HG03060 (cell line): ENCODE results near the gene PAK1.
"Not testable (repeated sequence)": the region's sequence is repeated elsewhere in the genome, so short reads cannot be mapped to it uniquely, and the experiment has no call there.

Experiments
- ATAC-seq: cut with Tn5 transposase; IDR thresholded peaks from one replicate; pipeline ENCODE4 v1.9.1; 2021; ENCODE audit warnings: low read depth, moderate number of reproducible peaks; ENCODE audit not compliant: unreplicated experiment

Gene PAK1

GRCh38 chr11:77318600-77318999 is 155.3 kb downstream of the PAK1 start:
- ATAC-seq: no peak

GRCh38 chr11:77316733-77317342 is 157.1 kb downstream of the PAK1 start:
- no peak for ATAC-seq

DNA sequence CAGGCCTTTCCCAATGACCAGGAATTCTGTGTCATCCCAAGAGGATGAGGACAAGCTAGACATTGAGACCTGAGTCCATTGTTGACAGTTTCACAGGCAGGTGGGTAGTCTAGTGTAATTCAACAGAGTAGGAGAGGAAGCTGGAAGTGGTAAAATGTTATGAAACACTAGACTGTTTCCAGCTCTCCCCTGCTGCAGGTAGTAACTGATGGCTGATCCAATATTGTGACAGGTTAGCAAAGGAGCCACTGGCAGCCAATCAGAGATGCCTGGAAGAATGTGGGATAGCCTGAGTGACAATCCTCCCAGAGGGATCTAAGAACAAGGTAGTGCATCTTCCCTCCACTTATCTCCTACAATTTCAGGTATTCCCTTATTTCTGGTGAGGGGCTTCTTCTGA is 161.8 kb downstream of the PAK1 start:
- ATAC-seq: no peak

GRCh38 chr11:77311701-77312100 is 162.2 kb downstream of the PAK1 start:
- no peak for ATAC-seq

- no peak for ATAC-seq
These were observed 163.2 kb downstream of the PAK1 start for GRCh38 chr11:77310721-77311120.

GRCh38 chr11:77309401-77310085 is 164.4 kb downstream of the PAK1 start:
- ATAC-seq: no peak

DNA sequence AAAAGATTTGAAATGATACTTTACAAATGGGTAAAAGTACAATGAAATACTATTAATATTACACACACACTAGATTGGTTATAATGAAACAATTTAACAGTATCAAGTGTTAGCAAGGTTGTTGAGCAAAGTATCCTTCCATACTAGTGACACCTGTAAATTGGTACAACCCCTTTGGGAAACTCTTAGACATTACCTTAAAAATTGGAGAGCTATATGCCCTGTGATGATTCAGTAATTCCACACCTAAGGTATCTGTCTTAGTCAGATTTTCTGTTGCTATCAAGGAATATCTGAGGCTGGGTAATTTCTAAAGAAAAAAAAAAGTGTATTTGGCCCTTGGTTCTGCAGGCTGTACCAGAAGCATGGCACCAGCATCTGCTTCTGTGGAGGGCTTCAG is 165.1 kb downstream of the PAK1 start:
- ATAC-seq: no peak

DNA sequence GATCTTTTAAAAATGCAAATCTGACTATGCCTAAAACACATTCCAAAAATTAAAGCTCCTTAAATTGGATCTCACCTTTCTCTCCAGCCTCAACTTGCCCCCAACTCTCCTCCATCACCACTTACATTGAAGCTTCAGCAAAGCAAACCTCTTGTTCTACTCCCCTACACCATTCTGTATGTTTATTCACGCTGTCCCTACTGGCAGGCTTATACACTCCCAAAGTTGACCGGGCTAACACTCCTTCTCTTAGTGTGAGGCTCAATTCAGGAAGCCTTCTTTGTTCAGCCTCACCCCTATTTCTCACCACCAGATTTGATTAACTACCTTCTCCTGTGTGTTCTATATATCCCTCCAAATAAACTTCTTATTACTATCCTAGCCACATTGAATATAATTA is 170.6 kb downstream of the PAK1 start:
- ATAC-seq: no peak

DNA sequence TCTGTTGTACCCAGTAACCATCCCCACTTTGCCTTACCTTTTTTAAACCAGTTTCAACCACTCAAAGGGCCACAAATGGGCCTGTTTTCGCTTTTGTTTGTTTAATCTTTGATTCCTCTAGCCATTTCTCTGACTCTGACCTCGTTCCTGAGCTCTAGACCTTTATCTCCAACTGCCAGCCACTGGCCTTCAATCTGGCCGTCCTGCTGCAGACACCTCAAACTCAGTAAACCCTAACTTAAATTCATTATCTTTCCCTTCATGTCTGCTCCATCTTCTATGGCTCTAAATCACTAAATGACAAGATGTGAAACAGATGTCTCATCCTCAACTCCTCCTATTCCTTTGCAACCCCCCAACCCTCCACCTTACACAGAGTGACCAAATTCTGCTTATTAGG is 171.1 kb downstream of the PAK1 start:
- no peak for ATAC-seq

DNA sequence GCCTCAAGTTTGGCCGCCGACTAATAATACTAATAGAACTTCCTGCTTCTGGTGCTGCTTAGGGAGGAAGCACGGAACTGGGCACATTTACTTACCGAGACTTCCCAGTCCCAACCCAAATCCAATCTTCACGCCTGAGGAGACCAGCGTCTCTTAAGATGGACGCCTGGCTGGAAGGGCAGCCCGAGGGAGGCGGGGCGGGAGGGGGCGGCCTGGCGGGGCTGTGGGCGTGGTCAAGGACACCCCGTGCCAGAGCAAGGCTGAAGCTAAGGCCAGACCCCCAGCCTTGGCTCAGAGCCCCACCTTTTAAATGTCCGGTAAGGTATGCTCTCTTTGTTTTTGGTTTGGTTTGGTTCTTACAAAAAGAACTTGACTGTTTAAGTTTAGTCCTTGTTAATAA is 172.4 kb downstream of the PAK1 start, which contains the start of gene GDPD4:
Gene GDPD4, minus strand, starts transcription at position 177 of the 400 bp plus-strand sequence. CDS start 16,549 bp downstream, outside the sequence.
- no peak for ATAC-seq

- ATAC-seq: no peak
These were observed 173.2 kb downstream of the PAK1 start for GRCh38 chr11:77300695-77301094.

GRCh38 chr11:77300028-77300427 is 173.9 kb downstream of the PAK1 start:
- ATAC-seq: not testable (repeated sequence)

DNA sequence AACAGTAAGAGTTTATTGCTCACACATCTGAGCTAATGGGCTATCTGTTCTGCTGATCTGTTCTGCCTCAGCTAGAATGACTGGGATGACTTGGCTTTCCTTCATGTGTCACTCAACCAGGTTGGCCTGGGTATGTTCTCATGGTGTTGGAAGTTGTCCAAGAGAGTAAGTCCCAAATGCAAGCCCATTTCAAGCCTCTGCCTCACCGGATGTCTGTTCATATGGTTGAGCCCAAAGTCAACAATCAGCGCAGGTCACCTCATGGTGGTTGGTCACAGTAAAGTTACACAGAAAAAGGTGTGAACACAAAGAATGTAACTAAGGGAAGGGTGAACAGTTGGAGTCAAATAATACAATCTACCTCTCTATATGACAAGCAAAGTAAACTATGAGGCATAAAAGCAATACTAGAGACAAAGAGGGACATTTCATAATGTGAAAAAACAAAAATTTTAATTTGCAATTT is 174.3 kb downstream of the PAK1 start:
- ATAC-seq: no peak

DNA sequence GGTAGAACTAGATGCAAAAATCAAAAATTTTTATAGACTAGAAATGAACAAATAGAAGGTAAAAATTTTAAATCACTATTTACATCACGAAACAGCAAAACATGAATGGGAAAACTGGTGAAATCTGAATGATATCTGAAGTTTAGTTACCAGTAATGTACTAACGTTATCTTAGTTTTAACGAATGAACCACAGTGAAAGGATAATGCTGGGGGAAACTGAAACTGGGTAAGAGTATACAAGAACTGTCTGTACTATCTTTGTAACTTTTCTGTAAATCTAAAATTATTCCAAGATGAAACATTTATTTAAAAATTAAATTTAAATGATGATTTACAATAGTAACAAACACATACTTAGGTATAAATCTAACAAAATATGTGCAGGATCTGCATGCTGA is 179.9 kb downstream of the PAK1 start:
- ATAC-seq: no peak

GRCh38 chr11:77289737-77290136 is 184.2 kb downstream of the PAK1 start:
- no peak for ATAC-seq

DNA sequence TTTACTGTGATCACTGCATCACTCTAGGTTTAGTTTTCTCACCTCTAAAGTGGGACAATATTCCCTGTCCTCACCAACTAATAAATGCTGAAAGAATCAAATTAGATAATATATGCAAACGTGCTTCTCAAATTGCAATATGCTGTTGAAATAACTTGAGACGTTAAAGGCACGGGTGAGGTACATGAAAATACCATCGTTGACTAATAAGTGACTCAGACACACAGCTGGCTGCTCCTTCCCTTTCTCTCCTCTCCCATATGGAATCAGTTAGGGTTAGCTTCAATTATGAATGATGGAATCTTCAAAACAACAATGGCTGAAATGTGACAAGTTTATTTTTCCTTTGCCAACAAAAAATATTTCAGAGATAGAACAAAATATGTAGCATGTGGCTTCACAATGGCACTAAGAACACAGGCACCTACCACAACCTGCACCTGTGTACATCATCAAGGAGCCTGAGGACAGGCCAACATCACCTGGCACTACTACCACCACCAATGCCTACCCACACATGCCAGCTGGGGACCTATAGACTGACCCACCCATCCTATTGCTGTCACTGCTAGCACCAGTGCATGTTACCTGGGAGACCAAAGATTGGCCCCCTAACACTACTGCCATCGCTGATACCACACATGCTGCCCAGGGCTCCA is 186.2 kb downstream of the PAK1 start:
- no peak for ATAC-seq

- no peak for ATAC-seq
These were observed 186.8 kb downstream of the PAK1 start for GRCh38 chr11:77287136-77287535.

DNA sequence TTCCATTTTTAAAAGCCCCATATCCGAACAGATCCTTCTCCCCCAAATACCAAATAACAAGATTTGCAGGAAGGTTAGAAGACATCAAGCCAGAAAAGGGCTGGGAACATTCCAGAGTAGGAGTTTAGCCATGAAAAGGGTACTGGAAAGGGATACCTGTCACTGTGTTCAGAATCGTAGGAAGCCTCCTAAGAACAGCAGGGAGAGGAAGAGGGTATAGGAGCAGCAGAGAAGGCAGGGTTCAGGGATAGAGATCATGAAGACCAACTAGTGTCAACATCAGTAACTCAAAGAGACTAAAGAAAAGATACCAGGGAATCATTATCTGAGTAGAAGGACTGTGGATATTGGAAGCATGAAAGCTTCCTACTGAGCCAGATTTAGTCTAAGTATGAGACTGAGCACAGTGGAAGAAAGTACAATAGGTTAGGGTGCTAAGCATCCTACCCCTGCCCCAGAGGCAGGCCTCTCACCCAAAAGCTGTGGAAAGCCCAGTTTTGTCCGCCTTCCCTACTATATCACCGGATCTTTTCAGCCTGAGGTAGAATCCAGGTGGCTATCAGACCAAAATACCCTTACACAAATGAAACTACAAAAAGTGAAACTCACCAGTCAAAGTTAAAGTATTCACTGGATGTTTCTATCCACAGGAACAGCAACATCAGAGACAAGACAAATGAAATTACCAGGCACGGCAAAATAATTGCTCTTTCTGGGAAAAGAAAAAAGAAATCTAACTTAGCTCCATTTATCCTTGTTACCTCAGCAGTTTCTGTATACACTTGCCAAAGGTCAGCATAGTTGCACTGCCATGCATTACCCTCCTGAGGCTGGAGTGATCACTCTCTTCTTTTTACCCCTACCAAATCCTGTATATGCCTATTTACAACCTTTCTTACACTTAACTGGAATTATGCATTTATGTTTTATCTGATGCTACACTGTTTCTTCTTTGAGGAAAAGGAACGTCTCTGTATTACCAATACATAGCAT is 189.1 kb downstream of the PAK1 start:
- ATAC-seq: no peak

DNA sequence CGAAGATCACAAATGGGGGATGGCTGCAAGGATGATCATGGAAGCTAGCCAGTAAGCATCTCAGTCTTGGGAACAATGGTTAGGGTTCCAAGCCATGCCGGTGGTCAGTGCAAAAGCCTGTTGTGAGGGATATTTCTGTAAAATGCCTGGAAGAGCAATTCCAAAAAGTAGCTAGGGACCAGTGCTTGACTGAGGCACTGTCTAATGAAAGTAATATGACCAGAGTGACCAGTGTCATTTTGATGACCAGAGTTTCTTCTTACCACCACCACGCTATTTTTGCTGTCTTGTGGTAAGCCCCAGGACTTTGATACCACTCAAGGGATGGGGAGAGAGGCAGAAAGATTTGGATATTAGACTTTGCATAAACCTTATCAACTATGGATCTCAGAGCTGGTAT is 190.8 kb downstream of the PAK1 start:
- ATAC-seq: no peak
